CD14-positive monocyte (primary cell): ENCODE measurements around the gene CDK3. TPM values are rescaled to one million over a fixed set of nuclear protein-coding genes. Genes with fewer than 3 reads are reported as not detected.
"Not testable (repeated sequence)": the region's sequence is repeated elsewhere in the genome, so short reads cannot be mapped to it uniquely, and the experiment has no call there.

Experiments used
- DNase-seq, 3 donors: peaks; one replicate each; pipeline ENCODE4 v3.0.0-alpha.2; 2011 to 2022
- H2AFZ ChIP-seq: 2 replicates; pipeline ENCODE4 v1.6.0; 2012; ENCODE audit warnings: mild to moderate bottlenecking, low read depth, low read length, inconsistent platforms; ENCODE audit not compliant: insufficient read depth, poor library complexity, severe bottlenecking
- H3K27ac ChIP-seq, 2 donors: 1 replicate in 1 of 2; 2 replicates in 1 of 2; pipeline ENCODE4 v1.5.1; 2012 to 2013; ENCODE audit warnings: low read length in 2 of 2, control low read depth in 1 of 2, inconsistent platforms in 1 of 2, low read depth in 1 of 2, mild to moderate bottlenecking in 1 of 2
- H3K27me3 ChIP-seq, 2 donors: one replicate each; pipeline versions ENCODE4 v1.6.0 to v1.6.1; 2011 to 2013; ENCODE audit warnings: low read length in 2 of 2; ENCODE audit not compliant: control insufficient read depth in 2 of 2, insufficient read depth in 2 of 2
- H3K36me3 ChIP-seq, 2 donors: replicated peaks in 1 of 2; 1 replicate in 1 of 2; 2 replicates in 1 of 2; pipeline versions ENCODE4 v1.5.1 to v1.6.1; 2012 to 2013; ENCODE audit warnings: low read length in 2 of 2, control low read depth in 1 of 2, inconsistent platforms in 1 of 2, mild to moderate bottlenecking in 1 of 2; ENCODE audit not compliant: insufficient read depth in 2 of 2, control insufficient read depth in 1 of 2
- H3K4me1 ChIP-seq, 2 donors: 1 replicate in 1 of 2; 2 replicates in 1 of 2; pipeline versions ENCODE4 v1.5.1 to v1.6.1; 2012 to 2013; ENCODE audit warnings: low read length in 2 of 2, control low read depth in 1 of 2, inconsistent platforms in 1 of 2, mild to moderate bottlenecking in 1 of 2, moderate library complexity in 1 of 2; ENCODE audit not compliant: insufficient read depth in 2 of 2, control insufficient read depth in 1 of 2
- H3K4me2 ChIP-seq: replicated peaks from 2 replicates; pipeline ENCODE3; 2012; ENCODE audit warnings: low read length, moderate library complexity, mild to moderate bottlenecking; ENCODE audit not compliant: poor library complexity, severe bottlenecking; ENCODE audit errors: extremely low read depth
- H3K4me3 ChIP-seq, 3 experiments: fragments of 200-600 bp in 1 of 3; sonication (generic) in 1 of 3; replicated peaks in 1 of 3; 1 replicate in 2 of 3; 2 replicates in 1 of 3; pipeline ENCODE4 v1.5.1; 2011 to 2013; ENCODE audit warnings: low read length in 3 of 3, mild to moderate bottlenecking in 3 of 3, control low read depth in 2 of 3, low read depth in 2 of 3, inconsistent platforms in 1 of 3, moderate library complexity in 1 of 3
- H3K79me2 ChIP-seq: 2 replicates; pipeline ENCODE4 v1.6.0; 2012; ENCODE audit warnings: mild to moderate bottlenecking, control low read depth, inconsistent platforms, low read length, moderate library complexity; ENCODE audit not compliant: insufficient read depth
- H3K9ac ChIP-seq: 2 replicates; pipeline ENCODE4 v1.6.0; 2017; ENCODE audit warnings: low read length, mild to moderate bottlenecking; ENCODE audit not compliant: insufficient read depth, poor library complexity, severe bottlenecking
- H3K9me3 ChIP-seq, 2 donors: replicated peaks in 1 of 2; 1 replicate in 1 of 2; 2 replicates in 1 of 2; pipeline versions ENCODE4 v1.5.1 to v1.6.1; 2012 to 2013; ENCODE audit warnings: low read length in 2 of 2, control low read depth in 1 of 2; ENCODE audit not compliant: control insufficient read depth in 1 of 2, insufficient read depth in 1 of 2
- H4K20me1 ChIP-seq: 2 replicates; pipeline ENCODE4 v1.6.0; 2012; ENCODE audit warnings: mild to moderate bottlenecking, low read length, control low read depth, moderate library complexity; ENCODE audit not compliant: insufficient read depth
- H3K27ac Mint-ChIP-seq, 7 donors: one replicate each; pipeline ENCODE4 v1.8.0; 2020; ENCODE audit warnings: mild to moderate bottlenecking in 7 of 7, mixed read lengths in 7 of 7, moderate library complexity in 6 of 7, inconsistent platforms in 2 of 7
- H3K27me3 Mint-ChIP-seq, 3 donors: one replicate each; pipeline ENCODE4 v1.8.0; 2021 to 2022; ENCODE audit warnings: low read depth in 3 of 3, mild to moderate bottlenecking in 3 of 3, mixed read lengths in 3 of 3, moderate library complexity in 3 of 3, inconsistent platforms in 1 of 3
- H3K36me3 Mint-ChIP-seq, 2 donors: one replicate each; pipeline ENCODE4 v1.8.0; 2020; ENCODE audit warnings: mixed read lengths in 2 of 2, inconsistent platforms in 1 of 2, mild to moderate bottlenecking in 1 of 2
- H3K4me1 Mint-ChIP-seq: one replicate; pipeline ENCODE4 v1.8.0; 2020; ENCODE audit warnings: mild to moderate bottlenecking, mixed read lengths
- H3K4me3 Mint-ChIP-seq, 2 donors: one replicate each; pipeline ENCODE4 v1.8.0; 2020; ENCODE audit warnings: mild to moderate bottlenecking in 2 of 2, mixed read lengths in 2 of 2, moderate library complexity in 1 of 2
- H3K9me3 Mint-ChIP-seq, 7 donors: one replicate each; pipeline ENCODE4 v1.8.0; 2020 to 2022; ENCODE audit warnings: mixed read lengths in 7 of 7, mild to moderate bottlenecking in 6 of 7, moderate library complexity in 6 of 7, inconsistent platforms in 2 of 7
- CTCF ChIP-seq: fragments of 200-600 bp; IDR thresholded peaks from one replicate; pipeline ENCODE4 v1.8.0; 2022; ENCODE audit warnings: antibody characterized with exemption, mild to moderate bottlenecking
- WGBS: methylation state at CpG from one replicate; pipeline ENCODE4 v1.1.5; 2013; ENCODE audit warnings: missing lambda C conversion rate; ENCODE audit not compliant: insufficient coverage; 5-methylcytosine and 5-hydroxymethylcytosine counted together
- intact Hi-C, 2 donors: fragments of 100-400 bp; cut with micrococcal nuclease; formaldehyde crosslinking; loops; one replicate each; pipeline versions ENCODE4 v1.15.0 to v1.15.1; 2023
- polyA plus RNA-seq, 3 donors: library from polyadenylated mRNA; depleted of rRNA in 1 of 3; unstranded in 2 of 3; stranded (reverse) in 1 of 3; fragments of 300-500 nt in 2 of 3; fragments of >200 nt in 1 of 3; fragmentation: Illumina TruSeq in 2 of 3; gene quantifications; 1 replicate in 2 of 3; 2 replicates in 1 of 3; pipeline ENCODE4 v1.2.3, GENCODE V29; 2012 to 2021

CDK3 gene
- polyA plus RNA-seq, 3 donors = 25.5 TPM; not detected in 2

GRCh38 chr17:76044475-76045007 lies 43.9 kb downstream of the CDK3 start:
- H3K27me3 Mint-ChIP-seq, DNase-seq, H3K27me3 ChIP-seq, H3K4me2 ChIP-seq, H3K9me3 Mint-ChIP-seq, H2AFZ ChIP-seq, H3K9me3 ChIP-seq, intact Hi-C loops, H3K9ac ChIP-seq, H3K79me2 ChIP-seq, H3K4me3 ChIP-seq, H3K27ac ChIP-seq, H3K4me3 Mint-ChIP-seq, H3K27ac Mint-ChIP-seq: not testable (repeated sequence)
- peaks cover 77 to 98% of the 10 kb centered on the region in 2 donors for H3K36me3 Mint-ChIP-seq
- Histone ChIP-seq H3K36me3 (peaks cover 85 to 99% of the 10 kb centered on the region in 2 donors), H3K4me1 (peaks cover 17 to 18% of the 10 kb centered on the region in 2 donors), H4K20me1 (peaks cover 15% of the 10 kb centered on the region)
- 94% methylated on average over 7 of the region's 11 CpGs for WGBS
- peaks cover 16% of the 10 kb centered on the region for H3K4me1 Mint-ChIP-seq

GRCh38 chr17:76046064-76046463 lies 45.4 kb downstream of the CDK3 start:
- TF ChIP-seq CTCF = no peak
- Histone ChIP-seq H3K27me3 (no peaks in the 10 kb centered on the region), H3K9me3 (no peaks in the 10 kb centered on the region), H3K27ac (no peak overlapping the region), H3K9ac (no peak overlapping the region), H2AFZ (no peak overlapping the region), H3K4me1 (peaks cover 27 to 28% of the 10 kb centered on the region in 2 donors), H3K36me3 (peaks cover 81 to 99% of the 10 kb centered on the region in 2 donors), H3K79me2 (peaks cover 1% of the 10 kb centered on the region), H4K20me1 (peaks cover 30% of the 10 kb centered on the region), H3K4me2 (no peak overlapping the region), H3K4me3 (no peak overlapping the region)
- Mint-ChIP-seq H3K4me1 (peaks cover 28% of the 10 kb centered on the region), H3K36me3 (peaks cover 77 to 97% of the 10 kb centered on the region in 2 donors), H3K27ac (peak overlapping the region in 1 of 7 donors; percentile 30), H3K4me3 (no peak overlapping the region), H3K9me3 (peaks cover 0 to 4% (median 0%) of the 10 kb centered on the region in 7 donors), H3K27me3 (no peaks in the 10 kb centered on the region)
- 97% methylated on average over 8 of the region's 8 CpGs for WGBS
- intact Hi-C loops = no loop called here
- no peak for DNase-seq
